HG03378 (cell line): ENCODE results near the gene SLC22A23.
A peak's percentile ranks its signal among the peaks of the same experiment; 100 is the strongest.
"Not testable (repeated sequence)": the region's sequence is repeated elsewhere in the genome, so short reads cannot be mapped to it uniquely, and the experiment has no call there.

ENCODE experiments used
- ATAC-seq: cut with Tn5 transposase; IDR thresholded peaks from one replicate; pipeline ENCODE4 v1.9.1; 2021; ENCODE audit warnings: mild to moderate bottlenecking, moderate library complexity; ENCODE audit not compliant: unreplicated experiment

SLC22A23 gene

DNA sequence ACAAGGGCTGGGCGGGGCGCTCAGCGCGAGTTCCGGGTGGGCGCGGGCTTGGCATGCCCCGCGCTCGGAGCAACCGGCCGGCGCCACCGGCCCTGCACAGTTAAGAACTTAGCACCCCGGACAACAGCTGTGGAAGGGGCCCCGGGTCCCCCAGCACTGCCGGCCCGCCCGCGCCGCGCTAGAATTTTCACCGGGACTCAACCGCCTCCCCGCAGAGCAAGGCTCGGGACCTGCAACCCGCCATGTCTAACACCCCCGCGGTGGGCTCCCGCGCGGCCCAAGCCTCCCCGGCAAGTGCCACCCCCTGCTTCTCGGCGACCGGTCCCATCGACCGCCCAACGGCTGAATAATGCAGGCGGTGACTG lies 203.3 kb downstream of the SLC22A23 start:
- no peak for ATAC-seq

DNA sequence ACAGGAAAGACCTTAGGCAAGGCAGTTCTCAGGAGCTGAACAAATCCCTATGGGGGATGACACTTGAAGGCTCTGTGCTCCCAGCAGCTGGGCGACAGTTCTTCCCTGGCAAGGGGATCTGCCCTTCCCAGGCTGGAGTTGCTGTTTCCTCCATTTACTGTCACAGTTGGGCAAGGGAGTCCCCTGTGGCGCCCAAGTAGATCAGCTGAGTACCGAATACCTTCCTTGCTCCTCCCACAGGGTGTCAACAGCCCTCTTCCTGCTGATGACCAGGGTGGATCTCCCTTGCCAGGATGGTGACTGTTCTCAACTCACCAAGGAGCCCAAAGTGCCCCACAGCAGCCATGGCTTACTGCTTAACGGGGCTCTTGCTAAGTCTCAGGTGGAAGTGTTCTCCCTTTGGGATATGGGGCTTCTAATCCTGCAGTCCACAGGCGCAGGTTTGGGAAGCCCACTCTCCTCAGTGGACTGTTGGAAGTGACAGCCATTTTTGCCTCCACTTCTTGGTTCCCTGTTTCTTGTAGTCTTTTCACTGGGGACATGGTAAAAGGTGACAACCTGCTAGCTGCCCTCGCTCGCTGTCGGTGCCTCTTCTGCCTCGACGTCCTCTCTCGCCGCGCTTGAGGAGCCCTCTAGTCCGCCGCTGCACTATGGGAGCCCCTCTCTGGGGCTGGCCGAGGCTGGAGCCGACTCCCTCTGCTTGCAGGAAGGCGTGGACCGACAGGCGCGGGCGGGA lies 203.8 kb downstream of the SLC22A23 start:
- ATAC-seq, result no peak

DNA sequence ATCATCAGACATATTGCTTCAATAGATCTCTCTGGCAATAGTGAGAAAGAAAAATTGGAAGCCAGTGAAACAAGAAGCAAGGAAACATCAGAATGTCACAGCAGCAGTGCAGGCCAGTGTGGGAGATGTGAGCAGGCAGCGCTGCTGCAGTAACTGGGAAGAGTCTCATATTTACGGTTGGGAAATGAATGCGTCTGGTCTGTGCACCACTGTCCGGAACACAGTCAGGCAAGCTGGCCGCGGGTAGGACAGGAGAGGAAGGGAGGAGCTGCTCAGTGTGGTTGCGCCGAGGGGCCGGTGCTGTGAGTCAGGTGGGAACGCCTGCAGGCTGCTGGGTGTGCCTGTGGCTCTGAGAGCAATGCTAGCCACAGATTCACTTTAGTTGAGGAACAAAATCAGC lies 204.5 kb downstream of the SLC22A23 start:
- no peak for ATAC-seq

DNA sequence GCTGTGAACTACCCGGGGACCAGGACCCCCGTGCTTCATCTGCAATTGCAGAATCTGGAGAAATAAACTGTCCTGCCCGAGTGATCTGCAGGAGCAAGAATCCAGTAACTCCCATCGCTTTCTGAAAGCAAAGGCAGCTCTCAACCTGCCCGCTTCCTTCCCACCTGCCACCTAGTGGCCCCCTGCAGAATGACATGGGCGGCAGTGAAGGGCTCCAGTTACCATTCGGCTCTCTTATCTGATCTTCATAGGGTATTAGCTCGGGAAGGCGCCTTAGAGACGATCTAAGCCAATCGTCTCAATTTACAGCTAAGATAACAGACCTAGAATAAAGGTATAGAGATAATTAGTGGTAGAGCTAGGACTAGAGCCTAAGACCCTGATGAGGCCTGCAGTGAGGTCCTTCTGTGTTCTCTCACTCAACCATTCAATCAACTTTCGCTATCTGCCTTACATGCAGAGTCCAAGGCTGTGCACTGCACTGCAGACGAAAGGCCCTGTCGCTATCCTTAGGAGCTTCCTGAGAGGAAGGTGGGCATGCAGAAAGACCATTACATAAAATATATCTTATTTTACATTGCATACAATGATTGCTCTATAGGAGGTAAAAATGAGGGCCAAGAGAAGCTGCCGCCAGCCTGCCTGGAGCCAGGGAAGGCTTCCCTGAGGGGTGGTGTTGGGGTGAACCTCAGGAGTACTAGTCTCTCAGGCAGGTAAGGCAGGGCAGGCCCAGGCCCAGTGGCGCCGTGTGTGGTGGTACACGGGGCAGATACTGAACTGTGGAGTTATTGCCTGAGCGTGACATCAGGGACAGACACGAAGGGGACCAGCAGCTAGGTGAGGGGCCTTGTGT lies 205.2 kb downstream of the SLC22A23 start:
- ATAC-seq, result peak; percentile 50

DNA sequence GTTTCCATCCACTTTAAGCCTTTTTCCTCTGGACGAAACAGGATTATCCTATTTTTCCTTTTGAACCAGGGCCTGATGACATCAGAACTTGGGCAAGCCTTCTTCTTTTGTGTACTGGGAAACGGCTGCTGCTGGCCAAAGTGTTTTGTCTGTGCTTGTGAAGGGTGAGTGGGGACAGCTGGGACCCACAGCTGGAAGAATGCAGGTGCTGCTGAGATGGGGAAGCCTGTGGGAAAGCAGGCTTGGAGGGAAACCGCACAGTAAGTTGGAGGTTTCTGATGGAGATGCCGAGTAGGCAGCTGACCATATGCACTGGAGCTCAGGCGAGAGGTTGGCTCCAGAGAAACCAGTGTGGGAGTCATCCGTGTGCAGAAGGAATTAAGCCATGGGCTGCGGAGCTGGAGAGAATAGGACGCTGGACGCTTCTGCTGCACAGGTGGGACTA lies 206.6 kb downstream of the SLC22A23 start:
- no peak for ATAC-seq

DNA sequence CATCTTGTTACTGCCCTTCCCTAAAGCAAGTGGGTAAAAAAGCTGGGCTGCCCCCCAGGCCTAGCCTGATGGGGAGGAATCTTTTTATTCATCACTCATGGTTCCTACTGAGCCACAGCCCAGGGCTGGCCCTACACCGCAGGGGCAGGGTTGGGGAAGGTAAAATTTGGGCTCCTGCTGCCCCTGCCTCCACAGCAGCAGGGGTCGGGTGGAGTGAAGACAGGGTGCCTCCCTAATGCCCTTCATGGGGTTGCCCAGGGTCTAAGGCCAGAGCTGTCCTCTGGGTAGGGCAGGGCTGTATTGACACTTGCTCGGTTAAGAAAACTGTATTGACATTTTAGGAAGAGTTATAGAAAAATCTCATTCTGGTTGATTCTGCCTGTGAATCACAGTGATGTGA lies 207.0 kb downstream of the SLC22A23 start:
- ATAC-seq, result no peak

DNA sequence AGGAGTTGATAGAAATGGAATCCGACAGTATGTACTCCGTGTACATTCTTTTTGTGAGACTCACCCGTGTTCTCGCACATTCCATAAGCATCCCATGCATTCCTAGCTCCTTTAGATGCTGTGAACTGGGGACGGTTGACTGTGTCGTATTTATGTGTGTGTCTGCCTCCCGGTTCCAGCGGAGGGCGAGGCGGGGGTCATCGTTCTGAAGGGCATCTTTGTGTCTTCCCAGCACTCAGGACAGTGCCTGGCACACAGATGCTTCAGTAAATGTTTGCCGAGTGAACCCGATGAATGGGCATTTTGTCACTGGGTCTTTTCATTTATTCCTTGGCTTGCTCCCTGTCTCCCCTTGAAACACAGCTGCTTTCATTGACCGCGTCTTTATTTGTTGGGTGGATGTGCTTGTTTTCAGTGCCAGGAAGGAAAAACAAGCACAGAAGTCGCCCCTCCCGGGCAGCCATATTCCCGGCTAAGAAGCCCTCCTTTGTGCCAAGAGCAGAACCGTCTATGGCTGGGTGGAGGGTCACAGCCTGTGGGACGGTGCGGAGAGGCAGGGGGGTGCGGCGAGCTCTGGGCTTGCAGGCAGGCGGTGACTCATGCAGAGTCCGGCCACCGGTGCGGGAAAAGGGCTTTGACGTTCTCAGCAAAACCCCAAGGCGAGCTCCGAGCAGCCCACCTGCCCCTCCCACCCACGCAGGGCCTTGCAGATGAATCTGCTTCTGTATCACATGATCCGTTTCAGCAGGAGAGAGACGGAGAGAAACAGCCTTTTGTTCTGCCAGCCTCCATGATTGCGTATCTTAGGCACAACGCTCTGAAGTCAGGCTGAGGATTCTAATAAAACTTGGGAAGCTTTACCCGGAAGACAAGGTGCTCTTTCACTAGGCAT lies 209.3 kb downstream of the SLC22A23 start:
- ATAC-seq, result no peak

DNA sequence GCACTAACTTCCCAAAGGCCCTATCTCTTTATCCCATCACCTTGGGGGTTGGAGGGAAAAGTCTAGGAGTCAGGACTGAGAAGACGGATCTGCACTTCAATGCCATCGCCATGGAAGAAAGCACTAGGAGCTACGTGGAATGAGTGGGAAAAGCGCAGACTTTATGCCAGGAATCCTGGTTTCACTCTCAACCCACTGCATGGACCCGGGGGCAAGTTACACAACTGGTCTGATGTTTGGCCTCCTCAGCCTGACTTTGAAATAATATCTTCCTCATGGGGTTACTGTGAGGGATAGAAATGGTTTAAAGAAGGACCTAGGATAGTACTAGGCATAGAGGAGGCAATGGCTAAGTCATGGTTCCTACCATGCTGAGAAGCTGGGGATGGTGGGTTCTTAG lies 211.6 kb downstream of the SLC22A23 start:
- ATAC-seq, result no peak

DNA sequence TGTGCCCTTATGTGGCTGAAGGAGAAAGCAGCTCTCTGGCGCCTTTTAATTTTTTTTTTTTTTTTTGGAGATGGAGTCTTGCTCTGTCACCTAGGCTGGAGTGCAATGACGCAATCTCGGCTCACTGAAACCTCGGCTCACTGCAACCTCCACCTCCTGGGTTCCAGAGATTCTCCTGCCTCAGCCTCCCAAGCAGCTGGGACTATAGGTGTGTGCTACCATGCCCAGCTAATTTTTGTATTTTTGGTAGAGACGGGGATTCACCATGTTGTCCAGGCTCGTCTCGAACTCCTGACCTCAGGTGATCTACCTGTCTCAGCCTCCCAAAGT lies 212.1 kb downstream of the SLC22A23 start:
- ATAC-seq, result not testable (repeated sequence)

DNA sequence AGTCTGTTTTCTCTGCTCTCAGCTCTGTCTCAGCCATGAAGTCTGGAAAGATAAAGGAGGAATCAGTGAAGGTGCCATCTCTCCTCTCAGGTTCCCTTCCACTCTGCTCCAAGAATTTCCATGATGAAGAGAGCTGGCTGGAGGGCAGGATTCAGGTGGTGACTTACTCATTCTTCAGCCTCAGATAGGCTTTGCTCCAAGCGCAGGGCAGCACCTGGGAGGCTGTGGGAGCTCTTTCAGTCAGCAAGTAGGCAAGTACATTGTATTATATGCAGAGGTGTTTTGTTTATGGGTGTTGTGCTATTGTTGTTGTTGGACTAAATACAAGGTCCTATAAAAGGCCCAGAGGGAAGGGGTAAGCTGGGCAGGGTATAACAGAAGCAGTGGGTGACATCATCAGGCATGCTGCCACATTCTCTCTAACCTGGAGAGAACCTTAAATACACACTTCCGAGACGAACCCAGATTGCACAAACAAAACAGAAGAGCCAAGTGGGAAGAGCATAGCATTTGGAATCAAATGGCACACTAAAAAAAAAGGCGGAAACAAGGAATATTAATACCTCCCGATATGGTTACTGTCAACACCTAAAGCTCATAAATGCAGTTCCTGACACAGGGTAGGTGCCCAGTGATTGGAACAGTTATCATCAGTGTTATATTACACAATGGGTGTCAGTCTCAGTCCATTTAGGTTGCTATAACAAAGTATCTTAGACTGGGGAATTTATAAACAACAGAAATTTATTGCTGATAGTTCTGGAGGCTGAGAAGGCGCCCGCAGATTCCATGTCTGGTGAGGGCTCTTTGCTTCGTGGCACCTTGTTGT lies 212.6 kb downstream of the SLC22A23 start:
- no peak for ATAC-seq

DNA sequence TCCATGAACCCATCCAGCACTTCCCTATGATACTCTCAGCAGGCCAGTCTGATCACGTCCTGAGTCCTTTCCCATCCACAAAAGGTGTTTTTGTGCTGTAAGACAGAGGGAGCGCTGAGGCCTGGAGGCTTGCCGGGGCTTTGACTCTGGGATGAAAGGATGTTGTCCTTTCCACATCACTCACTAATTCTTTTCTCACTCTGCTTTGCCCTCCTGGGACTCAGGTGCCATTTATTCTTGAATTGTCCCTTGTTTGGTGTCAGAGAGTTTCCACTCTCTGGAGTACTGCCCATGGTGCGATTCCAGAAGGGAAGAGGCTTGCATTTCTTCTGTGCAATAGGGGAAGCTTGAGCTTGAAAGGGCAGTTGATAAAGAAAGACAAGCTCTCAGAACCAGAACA lies 214.1 kb downstream of the SLC22A23 start:
- ATAC-seq, result no peak

DNA sequence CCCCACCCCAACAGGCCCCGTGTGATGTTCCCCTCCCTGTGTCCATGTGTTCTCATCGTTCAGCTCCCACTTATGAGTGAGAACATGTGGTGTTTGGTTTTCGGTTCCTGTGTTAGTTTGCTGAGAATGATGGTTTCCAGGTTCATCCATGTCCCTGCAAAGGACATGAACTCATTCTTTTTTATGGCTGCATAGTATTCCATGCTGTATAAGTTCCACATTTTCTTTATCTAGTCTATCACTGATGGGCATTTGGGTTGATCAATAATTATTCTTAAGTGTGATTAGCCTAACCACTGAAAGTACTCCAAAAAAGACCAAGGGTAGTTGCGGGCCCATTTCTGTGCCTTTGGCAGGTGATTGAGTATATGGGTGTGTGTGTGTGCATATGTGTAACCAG lies 215.1 kb downstream of the SLC22A23 start:
- ATAC-seq, result not testable (repeated sequence)

DNA sequence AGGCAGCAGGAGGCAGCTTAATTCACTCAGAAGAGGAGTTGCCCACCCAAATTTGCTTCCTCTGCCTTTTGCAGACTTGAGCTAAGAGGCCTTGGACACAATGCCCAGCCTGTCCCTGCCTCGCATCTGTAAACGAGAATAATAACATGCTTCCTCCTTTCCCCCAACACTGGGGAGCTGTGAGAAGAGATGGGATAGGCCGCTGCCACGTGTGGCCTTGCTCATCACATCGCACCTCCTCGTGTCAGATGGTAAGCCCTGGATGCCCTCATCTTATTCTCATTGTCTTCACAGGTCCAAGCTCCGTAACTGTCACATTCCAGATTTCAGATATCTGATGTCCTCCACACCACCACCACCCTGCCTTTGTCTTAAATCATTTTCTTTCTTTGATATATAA lies 216.3 kb downstream of the SLC22A23 start:
- no peak for ATAC-seq

DNA sequence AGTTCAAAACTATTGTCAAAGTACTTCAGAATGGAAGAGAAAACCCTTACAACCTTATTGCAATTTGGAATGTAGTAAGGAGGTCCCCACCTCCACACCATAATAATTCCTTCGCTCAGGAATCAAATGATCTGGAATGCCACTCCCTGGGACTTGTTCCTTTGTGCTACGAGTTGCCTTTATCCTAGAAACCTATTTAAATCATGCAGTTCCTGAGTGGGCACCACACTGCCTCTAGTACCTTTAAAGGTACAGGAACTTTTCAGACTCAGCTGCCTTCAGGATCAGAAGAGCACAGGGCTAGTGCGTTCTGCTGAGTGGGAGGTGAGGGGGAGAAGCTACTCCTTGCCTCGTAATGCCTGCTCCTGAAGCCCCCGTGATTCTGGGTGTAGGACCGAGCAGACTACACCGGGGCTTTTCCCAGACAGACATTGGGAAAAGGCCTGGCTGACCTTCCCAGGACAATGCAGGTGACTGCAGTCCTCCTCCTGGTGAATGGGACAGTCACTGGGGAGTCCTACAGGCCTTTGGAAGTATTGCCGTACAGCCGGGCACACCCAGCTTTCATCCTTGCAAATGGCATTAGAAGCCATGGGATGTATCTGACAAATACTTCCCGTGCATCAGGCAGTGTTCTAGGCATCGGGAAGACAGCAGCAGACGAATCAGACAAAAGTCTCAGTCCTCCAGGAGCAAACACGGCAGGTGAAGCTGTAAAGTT lies 217.6 kb downstream of the SLC22A23 start:
- no peak for ATAC-seq

DNA sequence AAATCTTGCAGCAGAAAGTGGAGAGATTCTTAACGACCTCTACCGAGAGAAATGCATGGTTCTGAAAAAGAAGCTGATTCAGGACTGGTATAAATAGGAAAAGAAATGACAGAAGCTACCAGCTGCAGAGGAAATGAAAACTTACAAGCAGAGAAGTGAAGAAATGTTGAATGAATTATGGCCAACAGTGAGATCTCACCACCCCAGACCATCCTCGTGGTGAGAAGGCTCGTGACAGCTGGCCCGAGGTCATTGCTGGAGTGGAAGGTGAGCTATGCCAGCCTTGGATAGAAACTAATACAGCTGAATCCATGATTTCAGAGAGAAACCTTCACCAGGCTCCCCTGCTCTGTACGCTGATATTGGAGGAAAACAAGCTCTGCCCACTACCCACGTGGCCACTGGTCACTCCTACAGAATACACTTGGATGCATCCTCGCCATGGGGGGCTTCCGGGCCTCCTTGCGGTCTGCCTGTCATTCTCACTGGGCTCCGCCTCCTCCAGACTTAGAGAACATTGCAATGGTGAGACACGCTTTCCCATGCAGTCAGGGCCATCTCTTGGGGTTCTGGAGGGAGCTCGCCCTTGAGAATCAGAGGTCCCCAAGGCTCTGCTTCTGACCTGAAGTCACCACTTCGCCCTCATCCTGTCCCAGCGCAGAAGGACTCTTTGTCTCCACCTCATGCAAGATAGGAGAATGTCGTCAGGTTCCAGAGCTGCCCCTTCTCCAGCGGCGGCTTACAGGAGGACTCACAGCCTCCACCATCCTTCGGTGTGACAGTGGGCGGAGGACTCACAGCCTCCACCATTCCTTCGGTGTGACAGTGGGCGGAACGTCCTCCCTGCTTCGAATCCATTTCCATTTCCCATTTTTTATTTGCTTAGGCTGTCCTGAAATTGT lies 218.8 kb downstream of the SLC22A23 start:
- ATAC-seq, result no peak

DNA sequence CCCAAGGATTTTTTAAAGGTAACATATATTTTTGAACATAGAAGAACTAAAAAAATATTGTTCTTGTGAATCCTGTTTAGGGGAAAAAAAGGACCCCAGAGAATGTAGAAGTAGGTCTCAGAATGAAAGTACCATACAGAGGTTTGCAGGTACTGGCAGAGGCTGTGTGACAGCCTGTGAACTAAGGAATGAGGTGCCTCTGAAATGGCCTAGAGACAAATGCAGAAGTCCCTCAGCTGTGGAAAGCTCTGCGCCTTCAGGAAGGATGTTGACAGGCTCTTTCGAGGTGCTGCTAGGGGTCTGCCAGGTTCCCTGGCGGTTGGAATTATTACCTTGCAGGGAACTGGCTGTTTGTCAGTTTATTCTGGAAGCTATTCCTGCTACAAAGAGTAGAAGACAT lies 220.8 kb downstream of the SLC22A23 start:
- ATAC-seq, result no peak

DNA sequence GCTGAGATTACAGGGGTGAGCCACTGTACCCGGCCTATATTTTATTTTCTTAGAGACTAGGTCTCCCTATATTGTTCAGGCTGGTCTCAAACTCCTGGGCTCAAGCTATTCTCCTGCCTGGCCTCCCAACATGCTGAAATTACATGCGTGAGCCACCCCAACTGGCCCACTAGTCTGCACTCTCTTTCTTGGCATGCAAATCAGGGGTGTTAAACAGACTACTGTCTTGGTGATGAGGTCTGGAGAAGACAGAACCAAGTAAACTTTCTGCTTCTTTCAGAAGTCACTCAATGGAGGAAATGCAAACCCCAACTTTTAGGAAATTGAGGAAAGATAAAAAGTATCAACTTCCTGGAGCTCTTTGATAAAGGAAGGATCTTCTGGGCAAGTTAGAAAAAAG lies 221.4 kb downstream of the SLC22A23 start:
- ATAC-seq, result no peak

DNA sequence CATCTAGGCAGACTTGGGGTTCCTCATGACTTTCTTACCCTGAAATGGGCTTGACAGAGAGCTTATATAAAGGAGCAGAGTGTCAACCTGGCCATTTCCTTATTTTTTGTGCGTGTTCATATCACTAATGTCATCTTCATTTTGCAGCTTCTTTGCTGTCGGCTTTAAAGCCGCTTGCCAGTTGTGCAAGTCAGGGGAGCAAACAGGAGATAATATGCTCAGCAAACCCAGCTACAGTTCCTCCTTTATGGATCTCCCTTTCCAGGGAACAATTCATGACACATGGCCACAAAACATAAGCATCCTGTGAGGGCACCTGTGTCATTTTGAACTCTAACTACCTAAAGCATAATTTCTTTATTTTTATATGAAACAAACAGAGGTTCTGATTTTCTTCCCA lies 222.9 kb downstream of the SLC22A23 start:
- ATAC-seq, result no peak

DNA sequence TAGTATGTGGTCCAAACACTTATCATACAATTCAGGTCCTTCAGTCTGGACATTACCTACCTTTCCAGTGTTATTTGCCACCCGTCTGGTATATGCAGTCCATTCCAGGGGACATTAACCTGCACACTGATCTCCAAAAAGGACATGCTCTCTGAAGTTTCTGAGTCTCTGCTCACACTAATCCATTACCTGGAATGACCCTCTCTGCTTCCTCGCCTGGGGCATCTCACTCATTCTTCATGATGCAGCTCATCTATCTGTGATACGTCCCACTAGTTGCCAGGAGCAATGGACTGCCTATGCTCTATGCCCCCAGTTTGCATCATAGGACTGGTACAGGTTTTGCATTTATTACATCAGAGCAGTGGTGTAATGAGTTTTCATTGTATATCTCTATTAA lies 223.5 kb downstream of the SLC22A23 start:
- ATAC-seq, result no peak
